GM12878 (cell line): ENCODE results near the gene HDAC9.

Experiments
- BHLHE40 ChIP-seq, 2 experiments: fragments of 450-650 bp in 1 of 2; IDR thresholded peaks; 2 replicates each; pipeline ENCODE4 v1.6.1; 2011 to 2017; ENCODE audit warnings: low read depth in 2 of 2, borderline replicate concordance in 1 of 2, improper control_type of control experiment in 1 of 2, low read length in 1 of 2, mild to moderate bottlenecking in 1 of 2
- CBFB ChIP-seq: IDR thresholded peaks from 2 replicates; pipeline ENCODE4 v1.6.1; 2016; ENCODE audit warnings: antibody characterized with exemption, low read depth
- CEBPB ChIP-seq, 2 experiments: fragments of 150-350 bp in 1 of 2; IDR thresholded peaks; 2 replicates each; pipeline ENCODE4 v1.6.1; 2012 to 2014; ENCODE audit warnings: low read depth in 2 of 2, low read length in 2 of 2, borderline replicate concordance in 1 of 2, inconsistent platforms in 1 of 2
- CREM ChIP-seq: IDR thresholded peaks from 2 replicates; pipeline ENCODE4 v1.6.1; 2014; ENCODE audit warnings: antibody characterized with exemption, low read depth
- E4F1 ChIP-seq: fragments of 450-650 bp; IDR thresholded peaks from 2 replicates; pipeline ENCODE4 v1.6.1; 2018; ENCODE audit warnings: borderline replicate concordance, mild to moderate bottlenecking; ENCODE audit not compliant: partially characterized antibody
- EP300 ChIP-seq, 2 experiments: fragments of 150-350 bp in 1 of 2; IDR thresholded peaks; 2 replicates each; pipeline ENCODE4 v1.6.1; 2011 to 2012; ENCODE audit warnings: low read depth in 2 of 2, low read length in 2 of 2, borderline replicate concordance in 1 of 2, improper control_type of control experiment in 1 of 2, inconsistent platforms in 1 of 2; ENCODE audit not compliant: control insufficient read depth in 1 of 2
- RFX5 ChIP-seq: IDR thresholded peaks from 2 replicates; pipeline ENCODE4 v1.6.1; 2011; ENCODE audit warnings: low read depth, low read length, improper control_type of control experiment
- SP1 ChIP-seq: IDR thresholded peaks from one replicate; pipeline ENCODE4 v1.6.1; 2011; ENCODE audit warnings: low read depth, low read length
- SREBF1 ChIP-seq: IDR thresholded peaks from 2 replicates; pipeline ENCODE4 v1.6.1; 2012; ENCODE audit warnings: mild to moderate bottlenecking, low read length
- SREBF2 ChIP-seq: IDR thresholded peaks from 2 replicates; pipeline ENCODE4 v1.6.1; 2012; ENCODE audit warnings: mild to moderate bottlenecking, low read length
- TF ChIP-seq, protein P1 (sequence below), 3 experiments: IDR thresholded peaks in 2 of 3; conservative IDR thresholded peaks in 1 of 3; 2 replicates each; pipeline ENCODE4 v1.5.1; 2011; ENCODE audit warnings: low read depth in 3 of 3, low read length in 3 of 3, mild to moderate bottlenecking in 3 of 3, control low read depth in 2 of 3, moderate library complexity in 2 of 3, inconsistent platforms in 1 of 3, mixed read lengths in 1 of 3; ENCODE audit not compliant: control insufficient read depth in 2 of 3, insufficient read depth in 1 of 3; ENCODE audit errors: extremely low read depth in 1 of 3
- TF ChIP-seq, protein P2 (sequence below): fragments of 450-650 bp; IDR thresholded peaks from 2 replicates; pipeline ENCODE4 v1.6.1; 2017; ENCODE audit warnings: mild to moderate bottlenecking, moderate library complexity

DNA sequence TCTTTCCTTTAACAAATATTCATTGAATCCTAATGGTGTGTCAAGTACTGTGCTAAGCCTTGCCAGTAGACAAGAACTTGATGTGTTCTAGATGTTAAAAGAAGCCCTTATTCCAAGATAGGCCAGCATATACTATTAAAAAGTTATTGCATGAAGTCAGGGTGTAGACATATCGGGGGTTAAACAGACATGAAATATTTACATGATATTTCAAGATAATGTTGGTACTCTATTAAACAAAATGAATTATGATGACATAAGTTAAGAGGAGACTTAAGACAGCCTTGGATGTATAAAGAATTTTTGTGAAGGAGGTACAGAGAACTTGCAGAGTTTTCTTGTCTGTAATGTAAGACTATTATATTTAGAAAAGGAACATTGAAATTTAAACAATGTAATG, 44.8 kb downstream of the HDAC9 start:
- TF ChIP-seq, protein P1, sequence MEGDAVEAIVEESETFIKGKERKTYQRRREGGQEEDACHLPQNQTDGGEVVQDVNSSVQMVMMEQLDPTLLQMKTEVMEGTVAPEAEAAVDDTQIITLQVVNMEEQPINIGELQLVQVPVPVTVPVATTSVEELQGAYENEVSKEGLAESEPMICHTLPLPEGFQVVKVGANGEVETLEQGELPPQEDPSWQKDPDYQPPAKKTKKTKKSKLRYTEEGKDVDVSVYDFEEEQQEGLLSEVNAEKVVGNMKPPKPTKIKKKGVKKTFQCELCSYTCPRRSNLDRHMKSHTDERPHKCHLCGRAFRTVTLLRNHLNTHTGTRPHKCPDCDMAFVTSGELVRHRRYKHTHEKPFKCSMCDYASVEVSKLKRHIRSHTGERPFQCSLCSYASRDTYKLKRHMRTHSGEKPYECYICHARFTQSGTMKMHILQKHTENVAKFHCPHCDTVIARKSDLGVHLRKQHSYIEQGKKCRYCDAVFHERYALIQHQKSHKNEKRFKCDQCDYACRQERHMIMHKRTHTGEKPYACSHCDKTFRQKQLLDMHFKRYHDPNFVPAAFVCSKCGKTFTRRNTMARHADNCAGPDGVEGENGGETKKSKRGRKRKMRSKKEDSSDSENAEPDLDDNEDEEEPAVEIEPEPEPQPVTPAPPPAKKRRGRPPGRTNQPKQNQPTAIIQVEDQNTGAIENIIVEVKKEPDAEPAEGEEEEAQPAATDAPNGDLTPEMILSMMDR (IDR thresholded peaks at IDR 0.05 in 2 of 3, conservative IDR thresholded peaks at IDR 0.05 in 1 of 3; ENCODE audit: control insufficient read depth in 2 of 3, extremely low read depth in 1 of 3, insufficient read depth in 1 of 3, low read depth in 3 of 3, low read length in 3 of 3), result no peak
- TF ChIP-seq EP300 (IDR thresholded peaks at IDR 0.05; ENCODE audit: borderline replicate concordance in 1 of 2, control insufficient read depth in 1 of 2, low read depth in 2 of 2, low read length in 2 of 2) (no peak), RFX5 (no peak), CREM (no peak), SREBF2 (no peak), E4F1 (no peak), SP1 (no peak), CBFB (no peak), CEBPB (IDR thresholded peaks at IDR 0.05; ENCODE audit: borderline replicate concordance in 1 of 2, low read depth in 2 of 2, low read length in 2 of 2) (no peak), SREBF1 (no peak), BHLHE40 (IDR thresholded peaks at IDR 0.05; ENCODE audit: borderline replicate concordance in 1 of 2, low read depth in 2 of 2, low read length in 1 of 2) (no peak)
- TF ChIP-seq, protein P2, sequence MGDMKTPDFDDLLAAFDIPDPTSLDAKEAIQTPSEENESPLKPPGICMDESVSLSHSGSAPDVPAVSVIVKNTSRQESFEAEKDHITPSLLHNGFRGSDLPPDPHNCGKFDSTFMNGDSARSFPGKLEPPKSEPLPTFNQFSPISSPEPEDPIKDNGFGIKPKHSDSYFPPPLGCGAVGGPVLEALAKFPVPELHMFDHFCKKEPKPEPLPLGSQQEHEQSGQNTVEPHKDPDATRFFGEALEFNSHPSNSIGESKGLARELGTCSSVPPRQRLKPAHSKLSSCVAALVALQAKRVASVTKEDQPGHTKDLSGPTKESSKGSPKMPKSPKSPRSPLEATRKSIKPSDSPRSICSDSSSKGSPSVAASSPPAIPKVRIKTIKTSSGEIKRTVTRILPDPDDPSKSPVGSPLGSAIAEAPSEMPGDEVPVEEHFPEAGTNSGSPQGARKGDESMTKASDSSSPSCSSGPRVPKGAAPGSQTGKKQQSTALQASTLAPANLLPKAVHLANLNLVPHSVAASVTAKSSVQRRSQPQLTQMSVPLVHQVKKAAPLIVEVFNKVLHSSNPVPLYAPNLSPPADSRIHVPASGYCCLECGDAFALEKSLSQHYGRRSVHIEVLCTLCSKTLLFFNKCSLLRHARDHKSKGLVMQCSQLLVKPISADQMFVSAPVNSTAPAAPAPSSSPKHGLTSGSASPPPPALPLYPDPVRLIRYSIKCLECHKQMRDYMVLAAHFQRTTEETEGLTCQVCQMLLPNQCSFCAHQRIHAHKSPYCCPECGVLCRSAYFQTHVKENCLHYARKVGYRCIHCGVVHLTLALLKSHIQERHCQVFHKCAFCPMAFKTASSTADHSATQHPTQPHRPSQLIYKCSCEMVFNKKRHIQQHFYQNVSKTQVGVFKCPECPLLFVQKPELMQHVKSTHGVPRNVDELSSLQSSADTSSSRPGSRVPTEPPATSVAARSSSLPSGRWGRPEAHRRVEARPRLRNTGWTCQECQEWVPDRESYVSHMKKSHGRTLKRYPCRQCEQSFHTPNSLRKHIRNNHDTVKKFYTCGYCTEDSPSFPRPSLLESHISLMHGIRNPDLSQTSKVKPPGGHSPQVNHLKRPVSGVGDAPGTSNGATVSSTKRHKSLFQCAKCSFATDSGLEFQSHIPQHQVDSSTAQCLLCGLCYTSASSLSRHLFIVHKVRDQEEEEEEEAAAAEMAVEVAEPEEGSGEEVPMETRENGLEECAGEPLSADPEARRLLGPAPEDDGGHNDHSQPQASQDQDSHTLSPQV, result no peak
